GM04504 (cell line): Measurements from ENCODE around the gene GRID1.

Experiments used
- DNase-seq: peaks from one replicate; pipeline ENCODE4 v3.0.0-alpha.2; 2012; ENCODE audit warnings: low read depth

GRID1 gene

DNA sequence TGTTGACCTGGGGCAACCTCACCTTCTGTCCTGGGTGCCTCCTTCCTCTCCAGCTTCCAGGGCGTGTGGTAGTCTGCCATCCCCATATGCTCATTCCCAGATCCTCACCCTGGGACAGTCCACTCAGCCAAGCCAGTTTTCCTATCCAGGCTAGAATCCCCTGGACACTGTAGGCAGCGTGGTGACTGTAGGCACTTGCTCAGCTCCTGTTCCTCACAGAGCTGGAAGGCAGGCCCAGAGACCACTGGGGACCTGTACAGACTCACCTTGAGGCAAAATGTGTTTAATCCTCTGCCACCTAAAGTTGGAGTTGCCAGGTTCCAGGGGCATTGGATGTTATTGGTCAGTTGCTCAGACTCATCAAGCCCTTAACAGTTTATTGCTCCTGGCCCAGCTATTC lies 2.4 kb upstream of the GRID1 start:
- DNase-seq = no peak

DNA sequence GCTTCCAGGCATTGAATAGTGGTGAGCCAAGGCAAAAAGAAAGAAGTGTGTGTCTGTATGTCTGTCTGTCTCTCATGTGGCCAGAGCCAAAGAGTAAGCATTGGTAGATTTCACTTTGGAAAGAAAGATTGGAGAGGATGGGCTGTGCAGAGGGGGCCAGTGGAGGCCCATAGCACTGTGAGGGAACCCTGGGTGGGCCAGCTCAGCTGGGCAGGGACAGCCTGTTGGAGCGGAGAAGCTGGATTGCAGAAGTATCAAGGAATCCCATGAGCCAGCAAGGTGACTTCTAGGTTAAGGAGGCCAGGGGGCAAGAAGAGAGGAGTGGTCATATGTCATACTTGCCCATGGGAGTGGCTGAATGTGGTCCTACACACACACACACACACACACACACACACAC lies 1.5 kb upstream of the GRID1 start:
- no peak for DNase-seq

DNA sequence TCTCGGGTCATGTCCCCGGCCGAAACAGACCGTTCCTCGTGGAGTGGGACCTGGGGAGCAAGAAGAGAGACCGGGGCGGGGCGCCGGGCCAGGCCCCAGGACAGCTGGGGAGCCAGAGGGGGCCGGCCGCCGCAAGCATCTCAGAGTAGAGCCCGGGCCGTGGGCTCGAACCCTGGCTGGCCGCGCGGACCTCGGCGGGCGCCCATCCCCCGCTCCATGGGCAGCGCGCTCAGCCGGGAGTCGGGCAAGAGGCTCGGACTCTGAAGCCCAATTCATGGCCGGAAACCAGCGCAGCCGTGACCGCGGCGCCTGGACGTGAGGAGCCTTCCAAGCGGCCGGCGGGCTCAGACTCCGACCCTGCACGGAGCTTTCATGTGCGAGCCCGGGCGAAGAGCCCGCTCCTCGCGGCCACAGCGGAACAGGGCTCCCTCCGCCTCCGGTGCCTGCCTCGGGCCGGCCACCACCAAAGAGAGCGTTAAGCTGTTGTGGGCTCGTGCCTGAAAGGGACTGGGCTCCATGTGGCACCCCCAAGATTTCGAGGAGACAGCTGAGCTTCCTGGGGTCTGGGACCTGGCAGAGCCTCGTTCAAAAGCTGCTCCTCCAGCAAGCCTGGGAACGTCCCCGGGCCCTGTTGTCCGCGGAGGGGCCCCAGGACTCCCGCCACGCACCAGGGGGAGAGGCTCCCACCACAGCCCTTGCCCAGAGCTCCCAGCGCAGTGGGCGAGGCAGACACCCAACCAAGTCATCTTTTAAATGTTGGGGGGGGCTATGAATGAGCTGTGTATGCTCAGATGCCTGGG lies 757 bp upstream of the GRID1 start:
- no peak for DNase-seq

DNA sequence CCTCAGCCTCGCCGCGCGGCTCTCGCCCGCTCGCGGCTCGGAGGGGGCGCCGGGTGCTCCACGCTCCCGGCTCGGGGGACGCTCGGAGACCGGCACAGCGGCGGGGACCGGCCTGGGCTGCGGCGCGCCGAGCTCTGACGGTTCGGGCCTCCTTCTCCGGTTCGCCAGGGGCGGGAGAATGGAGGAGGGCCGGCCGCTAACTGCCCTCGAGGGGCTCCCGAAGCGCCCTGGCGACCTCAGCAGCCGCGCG lies 232 bp upstream of the GRID1 start:
- DNase-seq = no peak

GRCh38 chr10:86365346-86366032 lies 1.1 kb downstream of the GRID1 start:
- DNase-seq = no peak

DNA sequence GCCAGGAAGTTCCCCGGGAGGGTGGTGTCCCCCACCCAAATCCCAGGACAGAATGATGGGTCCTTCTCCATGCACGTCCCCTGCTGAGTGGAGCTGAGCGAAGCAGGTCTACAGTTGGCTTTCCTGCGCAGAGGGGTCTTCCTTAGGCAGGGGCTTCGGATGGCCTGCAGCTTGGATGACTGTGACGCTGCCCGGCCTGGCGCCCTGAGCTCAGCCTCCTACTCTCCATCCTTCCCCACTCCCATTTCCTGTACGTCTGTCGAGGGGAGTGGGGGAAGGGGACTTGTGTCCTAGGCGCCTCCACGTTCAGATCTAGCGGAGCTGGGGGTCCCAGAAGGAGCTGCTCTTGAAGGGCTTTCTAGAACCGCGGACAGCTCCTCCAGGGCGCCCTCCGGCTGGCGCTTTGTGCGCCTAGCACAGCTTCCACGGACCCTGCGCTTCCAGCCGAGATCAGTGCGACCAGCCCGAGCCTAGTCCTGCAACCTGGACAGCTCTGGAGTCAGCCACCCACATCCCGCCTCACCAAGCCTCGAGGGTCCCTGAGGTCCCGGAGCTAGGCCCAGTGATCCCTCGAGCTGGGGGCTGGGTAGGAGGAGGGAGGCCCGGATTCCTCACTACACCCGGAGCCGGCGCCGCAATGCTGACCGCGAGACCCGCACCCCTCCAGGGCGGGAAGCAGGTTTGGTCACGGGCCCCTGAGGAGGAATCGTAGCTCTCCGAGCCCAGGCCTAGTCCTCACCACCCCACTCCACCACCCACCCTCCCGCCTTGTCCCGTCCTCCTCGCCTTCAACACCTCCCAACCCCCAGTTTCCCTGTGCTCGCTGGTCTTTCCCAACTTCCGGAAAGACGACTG lies 1.9 kb downstream of the GRID1 start:
- DNase-seq = no peak

GRCh38 chr10:86363833-86364490 lies 2.6 kb downstream of the GRID1 start:
- no peak for DNase-seq

- no peak for DNase-seq
Observed at GRCh38 chr10:86363184-86363832, 3.3 kb downstream of the GRID1 start.

GRCh38 chr10:86362586-86363183 lies 3.9 kb downstream of the GRID1 start:
- DNase-seq = no peak

DNA sequence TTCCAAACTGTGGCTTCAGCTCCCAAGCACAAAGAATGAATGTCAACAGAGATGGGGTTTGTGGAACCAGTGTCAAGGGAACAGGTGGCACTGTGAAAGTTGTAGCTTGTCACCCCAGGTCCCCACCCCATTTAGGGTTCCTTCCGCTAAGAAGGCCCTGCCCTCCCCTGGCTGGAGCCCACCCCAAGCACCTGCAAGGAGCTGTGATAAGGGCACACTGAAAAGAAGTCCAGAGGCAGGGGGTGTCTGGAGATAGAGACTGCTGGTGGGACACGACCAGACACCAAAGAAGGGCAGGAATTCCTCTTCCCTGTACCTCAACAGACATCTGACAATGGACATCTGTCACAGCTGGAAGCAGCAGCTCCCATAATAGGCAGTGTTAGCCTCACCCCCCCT lies 4.5 kb downstream of the GRID1 start:
- DNase-seq = no peak

DNA sequence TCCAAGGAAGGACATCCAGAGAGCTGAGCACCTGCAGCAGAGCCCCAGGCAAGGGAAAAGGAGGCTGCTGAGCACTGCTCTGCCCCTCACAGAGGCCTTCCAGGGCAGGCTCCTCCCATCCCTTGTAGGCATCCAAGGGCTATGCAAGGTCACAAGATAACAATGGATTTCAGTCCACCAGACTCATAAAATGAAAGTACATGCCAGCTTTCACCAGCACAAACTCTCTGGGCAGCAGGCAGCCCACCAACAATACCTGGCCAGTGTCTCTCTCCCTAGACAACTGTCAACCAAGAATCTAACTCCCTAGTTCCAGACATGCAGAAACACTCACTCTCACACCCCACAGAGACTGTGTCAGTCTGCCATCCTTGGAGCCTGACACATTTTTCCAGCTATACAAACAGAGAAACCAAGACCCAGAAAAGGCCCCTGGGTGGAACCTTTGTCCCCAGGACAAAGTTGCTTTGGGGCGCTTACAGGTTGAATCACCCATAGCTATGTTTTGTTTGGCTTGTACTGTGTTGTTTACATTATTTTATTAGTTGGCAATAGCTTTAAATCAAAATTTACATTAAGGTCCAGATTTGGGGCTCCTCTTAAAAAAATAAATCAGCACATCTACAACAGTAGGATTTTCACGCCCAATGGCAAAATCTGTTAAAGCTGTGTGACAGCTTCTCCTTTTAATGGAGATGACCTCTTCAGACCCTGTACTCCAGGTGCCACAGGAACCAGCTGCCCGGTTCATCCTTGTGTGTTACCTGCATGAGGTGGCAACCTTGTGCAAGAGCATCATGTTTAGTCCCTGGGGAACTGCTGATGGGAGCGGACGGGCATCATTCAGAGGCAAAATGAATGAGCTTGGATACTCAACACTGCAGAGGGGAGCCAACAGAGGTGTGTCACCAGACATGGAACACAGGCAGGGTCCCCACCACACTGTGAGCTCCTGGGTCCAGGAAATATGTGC lies 5.2 kb downstream of the GRID1 start:
- no peak for DNase-seq

DNA sequence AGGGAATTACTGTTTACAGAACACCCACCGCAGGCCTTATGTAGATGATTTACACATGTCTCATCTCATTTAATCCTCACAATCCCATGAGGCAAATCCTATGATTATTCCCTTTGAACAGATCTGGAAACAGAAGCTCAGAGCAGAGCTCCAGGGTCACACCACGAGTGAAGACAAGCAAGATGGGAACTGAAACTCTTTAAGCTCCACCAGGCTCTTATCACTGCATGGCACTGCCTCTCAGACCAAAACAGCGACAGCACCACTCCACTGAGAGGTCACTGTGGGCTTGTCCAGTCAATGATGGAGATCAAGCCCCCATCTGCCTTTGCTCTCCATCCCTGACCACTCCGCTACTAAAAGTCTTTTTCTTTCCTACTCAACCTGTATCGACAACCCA lies 5.9 kb downstream of the GRID1 start:
- DNase-seq = no peak

DNA sequence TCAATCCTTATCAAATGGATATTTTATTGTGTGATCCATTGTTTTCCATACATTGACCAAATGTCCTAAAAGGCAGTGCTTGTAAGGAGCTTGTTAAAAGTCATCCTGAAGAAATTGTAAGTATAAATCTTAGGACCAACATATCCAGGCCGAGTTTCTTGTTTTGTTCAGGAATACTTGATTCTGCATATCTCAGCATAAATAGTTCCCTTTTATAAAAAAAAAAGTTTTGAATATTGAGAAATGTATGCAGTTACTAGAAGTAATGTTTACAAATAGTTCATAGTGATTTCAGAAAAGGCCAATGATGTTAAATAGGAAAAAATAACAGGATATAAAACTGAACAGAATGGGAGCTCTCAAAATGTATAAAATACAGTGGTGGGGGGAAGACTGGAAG lies 6.6 kb downstream of the GRID1 start:
- DNase-seq = no peak

- DNase-seq = no peak
Observed at GRCh38 chr10:86359111-86359510, 7.5 kb downstream of the GRID1 start.

DNA sequence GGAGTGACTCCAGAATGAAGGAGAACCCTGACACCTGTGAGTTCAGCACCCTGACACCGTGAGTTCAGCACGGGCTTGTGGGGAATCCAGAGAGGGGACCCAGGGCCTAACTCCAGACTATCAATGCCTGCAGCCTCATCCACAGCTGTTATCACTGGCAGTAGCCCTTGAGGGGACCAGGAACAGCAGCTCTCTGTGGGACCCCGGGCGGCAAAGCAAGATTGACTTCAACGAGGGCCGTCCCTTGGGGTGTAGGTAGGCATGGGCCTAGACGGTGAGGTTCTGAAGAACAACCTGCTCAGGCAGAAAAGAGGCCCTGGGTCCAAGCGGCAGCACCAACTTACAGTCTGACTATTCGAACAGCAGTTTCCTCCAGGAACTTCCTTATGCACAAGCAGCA lies 8.9 kb downstream of the GRID1 start:
- DNase-seq = no peak

DNA sequence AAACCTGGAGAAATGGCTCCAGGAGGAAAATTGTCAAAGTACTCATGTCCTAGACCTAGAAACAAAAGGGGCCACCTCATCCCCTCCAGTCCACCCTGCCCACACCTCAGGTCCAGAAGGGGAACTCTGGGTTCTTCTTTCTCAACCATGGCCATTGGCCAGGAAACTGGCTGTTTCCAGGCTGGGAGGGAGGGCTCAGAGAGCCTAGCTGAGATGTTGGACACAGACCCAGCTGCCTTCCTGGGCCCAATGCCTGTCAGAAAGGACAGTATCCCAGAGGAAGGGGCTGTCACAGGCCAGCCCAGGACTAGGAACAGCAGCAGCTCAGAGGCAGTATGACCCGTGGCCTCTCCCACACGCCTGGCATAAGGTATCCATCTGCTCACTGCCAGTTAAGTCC lies 9.6 kb downstream of the GRID1 start:
- no peak for DNase-seq

- no peak for DNase-seq
Observed at GRCh38 chr10:86356296-86356695, 10.3 kb downstream of the GRID1 start.

- no peak for DNase-seq
Observed at GRCh38 chr10:86355571-86356038, 11.0 kb downstream of the GRID1 start.

DNA sequence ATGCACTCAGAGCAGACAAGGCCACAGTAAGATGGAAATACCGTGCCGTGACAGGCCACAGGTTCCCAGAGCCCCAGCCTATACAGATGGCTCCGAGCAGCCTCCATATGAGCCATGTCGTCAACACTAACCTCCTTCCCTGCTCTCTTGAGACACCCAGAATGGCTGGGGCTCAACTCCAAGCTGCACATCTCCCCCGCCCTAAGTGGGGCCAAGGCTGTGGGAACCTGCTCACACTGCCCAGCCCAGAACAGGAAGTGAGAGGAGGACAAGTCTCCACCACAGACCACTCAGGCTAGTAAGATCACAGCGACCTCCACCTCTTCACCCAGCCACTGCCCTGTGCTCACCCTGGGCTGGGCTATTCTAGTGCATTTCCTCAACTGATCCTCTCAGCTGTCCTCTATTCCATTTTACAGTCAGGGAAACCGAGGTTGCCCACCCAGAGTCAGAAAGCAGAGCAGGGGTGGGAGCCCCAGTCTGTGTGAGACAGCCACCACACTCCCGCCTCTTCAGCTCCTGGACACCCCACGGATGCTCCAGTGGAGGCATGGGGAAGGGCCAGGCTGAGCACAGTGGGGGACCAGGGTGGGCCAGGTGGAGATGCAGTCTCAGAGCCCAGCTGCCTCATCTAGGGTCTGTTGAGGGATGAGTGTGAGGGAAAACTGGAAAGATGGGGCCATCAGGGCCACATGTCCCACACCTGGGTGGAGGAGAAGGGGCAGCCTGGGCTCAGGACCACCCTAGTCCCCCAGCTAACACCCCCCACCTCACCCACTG lies 11.6 kb downstream of the GRID1 start:
- no peak for DNase-seq
